Dendritic cell treated with granulocyte-macrophage colony-stimulating factor and Interleukin-4, amounts not matched to agents 40 ng/mL and 50 ng/mL, for 4 days (primary cell): ENCODE results near the gene TNNC2.
"Not testable (repeated sequence)": the region's sequence is repeated elsewhere in the genome, so short reads cannot be mapped to it uniquely, and the experiment has no call there.

Experiments used
- H3K27ac Mint-ChIP-seq: one replicate; pipeline ENCODE4 v1.8.0; 2022; ENCODE audit warnings: mild to moderate bottlenecking, mixed read lengths
- H3K27me3 Mint-ChIP-seq: one replicate; pipeline ENCODE4 v1.8.0; 2022; ENCODE audit warnings: mild to moderate bottlenecking, mixed read lengths
- H3K36me3 Mint-ChIP-seq: one replicate; pipeline ENCODE4 v1.8.0; 2022; ENCODE audit warnings: low read depth, mixed read lengths
- H3K4me1 Mint-ChIP-seq: one replicate; pipeline ENCODE4 v1.8.0; 2022; ENCODE audit warnings: low read depth, mixed read lengths
- H3K4me3 Mint-ChIP-seq: one replicate; pipeline ENCODE4 v1.8.0; 2022; ENCODE audit warnings: mild to moderate bottlenecking, moderate library complexity, mixed read lengths
- H3K9me3 Mint-ChIP-seq: one replicate; pipeline ENCODE4 v1.8.0; 2022; ENCODE audit warnings: mixed read lengths
- intact Hi-C: fragments of 100-400 bp; cut with micrococcal nuclease; formaldehyde crosslinking; loops from one replicate; pipeline ENCODE4 v1.15.0; 2022

Gene TNNC2

GRCh38 chr20:45836841-45837240, 9.7 kb upstream of the TNNC2 start:
- no peak overlapping the region for H3K4me3 Mint-ChIP-seq
- peaks cover 26% of the 10 kb centered on the region for H3K36me3 Mint-ChIP-seq
- peaks cover 1% of the 10 kb centered on the region for H3K27me3 Mint-ChIP-seq
- intact Hi-C loops: no loop called here
- no peaks in the 10 kb centered on the region for H3K9me3 Mint-ChIP-seq
- H3K27ac Mint-ChIP-seq: no peak overlapping the region
- H3K4me1 Mint-ChIP-seq: peaks cover 46% of the 10 kb centered on the region

DNA sequence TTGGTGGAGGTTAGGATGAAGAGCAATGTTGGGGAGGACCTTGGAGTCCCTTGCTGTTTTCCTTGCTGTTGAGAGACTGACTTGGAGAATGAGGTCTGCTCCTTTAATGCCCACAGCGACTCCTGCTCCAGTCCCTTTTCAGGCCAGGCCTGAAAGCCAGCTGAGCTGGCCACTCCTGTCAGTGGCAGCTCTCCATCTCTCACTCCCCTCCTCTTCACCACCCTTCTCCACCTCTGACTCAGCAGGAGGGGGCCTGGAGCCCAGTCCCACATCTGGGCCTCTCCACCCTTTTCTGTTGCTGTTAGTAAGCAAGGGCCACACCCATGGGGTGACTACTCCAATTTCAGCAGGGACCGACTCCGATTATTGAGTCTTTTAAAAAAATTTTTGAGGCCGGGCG, 8.7 kb upstream of the TNNC2 start:
- peaks cover 41% of the 10 kb centered on the region for H3K4me1 Mint-ChIP-seq
- H3K27me3 Mint-ChIP-seq: peaks cover 1% of the 10 kb centered on the region
- peaks cover 16% of the 10 kb centered on the region for H3K36me3 Mint-ChIP-seq
- no peak overlapping the region for H3K4me3 Mint-ChIP-seq
- peak overlapping the region; percentile 17 for H3K27ac Mint-ChIP-seq
- intact Hi-C loops: no loop called here
- H3K9me3 Mint-ChIP-seq: no peaks in the 10 kb centered on the region

DNA sequence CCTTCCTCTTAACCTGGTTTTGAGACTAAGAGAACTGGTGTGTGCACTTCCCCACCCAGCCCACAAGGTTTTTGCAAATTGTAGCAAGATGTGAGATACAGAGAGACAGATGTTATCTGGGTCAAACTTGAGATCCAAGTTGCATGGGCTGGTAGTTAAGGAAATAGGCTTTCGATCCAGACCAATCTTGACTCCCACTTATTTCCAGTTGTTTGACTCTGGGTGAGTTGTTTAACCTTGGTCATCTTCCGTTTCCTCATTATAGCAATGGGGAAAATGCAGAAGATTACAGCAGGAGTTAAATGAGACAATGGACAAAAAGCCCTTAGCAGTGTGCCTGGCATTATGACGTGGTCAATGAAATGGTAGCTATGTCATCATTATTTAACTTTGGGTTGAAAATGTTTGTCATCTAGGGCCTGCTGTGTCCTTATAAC, 8.2 kb upstream of the TNNC2 start:
- Mint-ChIP-seq H3K9me3 (no peaks in the 10 kb centered on the region), H3K36me3 (peaks cover 11% of the 10 kb centered on the region), H3K27me3 (peaks cover 1% of the 10 kb centered on the region), H3K4me3 (no peak overlapping the region), H3K4me1 (peaks cover 44% of the 10 kb centered on the region), H3K27ac (peak overlapping the region; percentile 17)
- intact Hi-C loops: no loop called here

GRCh38 chr20:45834797-45835161, 7.7 kb upstream of the TNNC2 start:
- H3K27me3 Mint-ChIP-seq: peaks cover 1% of the 10 kb centered on the region
- H3K4me1 Mint-ChIP-seq: peaks cover 47% of the 10 kb centered on the region
- H3K4me3 Mint-ChIP-seq: peak overlapping the region; percentile 77
- H3K36me3 Mint-ChIP-seq: peaks cover 6% of the 10 kb centered on the region
- H3K27ac Mint-ChIP-seq: no peak overlapping the region
- H3K9me3 Mint-ChIP-seq: no peaks in the 10 kb centered on the region
- intact Hi-C loops: no loop called here

DNA sequence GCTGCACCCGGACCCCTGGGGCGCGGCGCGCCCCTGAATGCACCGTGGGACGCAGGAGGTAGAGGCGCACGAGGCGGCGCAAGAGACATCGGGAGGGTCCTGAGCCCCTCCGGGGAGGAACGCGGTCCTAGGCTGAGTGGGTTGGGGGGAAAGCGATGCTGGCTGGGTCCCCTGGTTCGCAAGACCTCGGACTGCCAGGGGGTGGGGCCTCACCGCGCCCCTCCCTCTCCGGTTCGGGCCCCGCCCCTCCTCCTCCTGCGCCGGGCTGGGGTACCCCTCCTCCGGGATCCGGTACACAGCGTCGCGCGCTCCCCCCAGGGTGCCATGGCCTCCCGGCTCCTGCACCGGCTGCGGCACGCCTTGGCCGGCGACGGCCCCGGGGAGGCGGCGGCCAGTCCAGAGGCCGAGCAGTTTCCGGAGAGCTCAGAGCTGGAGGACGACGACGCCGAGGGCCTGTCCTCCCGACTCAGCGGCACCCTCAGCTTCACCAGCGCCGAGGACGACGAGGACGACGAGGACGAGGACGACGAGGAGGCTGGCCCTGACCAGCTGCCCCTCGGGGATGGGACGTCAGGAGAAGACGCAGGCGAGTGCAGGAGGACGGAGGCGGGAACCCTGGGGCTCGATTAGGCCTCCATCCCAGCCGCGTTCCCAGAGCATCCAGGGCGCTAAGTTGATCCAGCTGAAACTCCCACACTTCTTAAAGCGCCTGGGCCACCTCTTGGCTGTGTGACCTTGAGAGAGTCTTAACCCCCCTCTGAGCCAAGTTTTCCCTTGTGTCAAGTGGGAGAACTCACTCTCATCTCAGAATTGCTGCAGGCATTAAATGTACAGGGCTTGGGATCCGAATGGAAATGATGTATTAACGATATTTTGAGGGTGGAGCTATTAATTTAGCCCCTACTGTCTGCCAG, 7.0 kb upstream of the TNNC2 start:
- intact Hi-C loops: no loop called here
- peak overlapping the region; percentile 77 for H3K4me3 Mint-ChIP-seq
- H3K27ac Mint-ChIP-seq: peak overlapping the region; percentile 84
- peaks cover 6% of the 10 kb centered on the region for H3K36me3 Mint-ChIP-seq
- peaks cover 1% of the 10 kb centered on the region for H3K27me3 Mint-ChIP-seq
- H3K9me3 Mint-ChIP-seq: no peaks in the 10 kb centered on the region
- peaks cover 47% of the 10 kb centered on the region for H3K4me1 Mint-ChIP-seq

DNA sequence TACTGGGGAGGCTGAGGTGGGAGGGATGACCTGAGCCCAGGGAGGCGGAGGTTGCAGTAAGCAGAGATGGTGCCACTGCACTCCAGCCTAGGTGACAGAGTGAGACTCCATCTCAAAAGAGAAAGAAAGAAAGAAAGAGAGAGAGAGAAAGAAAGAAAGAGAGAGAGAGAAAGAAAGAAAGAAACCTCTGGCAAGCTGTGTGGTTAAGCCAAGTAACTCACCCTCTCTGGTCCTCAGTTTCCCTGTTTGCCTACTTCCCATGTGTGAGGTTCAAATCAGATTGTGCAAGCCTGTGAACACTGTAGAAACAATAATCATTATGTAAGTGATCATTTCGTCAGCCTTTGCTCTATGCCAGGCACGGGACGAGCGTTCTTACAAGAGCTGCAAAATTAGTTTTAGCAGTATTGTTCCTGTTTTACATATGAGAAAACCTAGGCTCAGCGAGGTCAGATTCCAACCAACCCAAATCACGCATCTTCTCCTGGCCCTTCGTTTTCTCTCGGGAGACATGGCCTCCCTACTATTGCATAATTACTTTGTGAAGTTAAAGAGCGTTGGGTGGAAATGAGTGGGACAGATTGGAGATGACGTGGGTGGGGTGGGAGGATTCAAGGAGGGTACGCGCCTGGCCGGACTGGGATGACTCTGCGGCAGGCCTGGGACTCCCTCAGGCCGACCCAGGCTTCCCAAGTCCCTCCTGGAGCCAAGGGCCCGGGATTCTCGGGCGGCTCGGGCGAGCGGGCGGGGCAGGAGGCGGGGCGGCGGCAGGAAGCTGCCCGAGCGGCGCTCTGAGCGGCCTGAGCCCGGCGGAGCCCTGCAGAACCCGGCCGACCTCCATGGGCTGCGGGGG, 6.1 kb upstream of the TNNC2 start, which contains the start of gene SNX21:
Gene SNX21, plus strand, starts transcription at position 770 of the 853 bp plus-strand sequence. CDS start 121 bp downstream, outside the sequence.
- H3K9me3 Mint-ChIP-seq: no peaks in the 10 kb centered on the region
- H3K27ac Mint-ChIP-seq: peak within 1 kb of the TSS; percentile 84
- peak within 1 kb of the TSS; percentile 77 for H3K4me3 Mint-ChIP-seq
- H3K27me3 Mint-ChIP-seq: peaks cover 3% of the 10 kb centered on the region
- no peaks in the 10 kb centered on the region for H3K36me3 Mint-ChIP-seq
- peaks cover 47% of the 10 kb centered on the region for H3K4me1 Mint-ChIP-seq
- intact Hi-C loops: no loop called here

- peaks cover 4% of the 10 kb centered on the region for H3K27me3 Mint-ChIP-seq
- no peaks in the 10 kb centered on the region for H3K36me3 Mint-ChIP-seq
- no peaks in the 10 kb centered on the region for H3K9me3 Mint-ChIP-seq
- peaks cover 47% of the 10 kb centered on the region for H3K4me1 Mint-ChIP-seq
- H3K4me3 Mint-ChIP-seq: peak overlapping the region; percentile 77
- peak overlapping the region; percentile 84 for H3K27ac Mint-ChIP-seq
- intact Hi-C loops: no loop called here
Measured at GRCh38 chr20:45832619-45833018, 5.5 kb upstream of the TNNC2 start.

GRCh38 chr20:45829673-45830106, 2.6 kb upstream of the TNNC2 start:
- peaks cover 11% of the 10 kb centered on the region for H3K27me3 Mint-ChIP-seq
- H3K9me3 Mint-ChIP-seq, H3K27ac Mint-ChIP-seq, H3K4me3 Mint-ChIP-seq, intact Hi-C loops, H3K36me3 Mint-ChIP-seq: not testable (repeated sequence)
- peaks cover 28% of the 10 kb centered on the region for H3K4me1 Mint-ChIP-seq

GRCh38 chr20:45828589-45828988, 1.5 kb upstream of the TNNC2 start:
- H3K27me3 Mint-ChIP-seq: peaks cover 22% of the 10 kb centered on the region
- intact Hi-C loops: no loop called here
- H3K4me1 Mint-ChIP-seq: peaks cover 30% of the 10 kb centered on the region
- no peak overlapping the region for H3K27ac Mint-ChIP-seq
- H3K4me3 Mint-ChIP-seq: no peak overlapping the region
- H3K36me3 Mint-ChIP-seq: no peaks in the 10 kb centered on the region
- H3K9me3 Mint-ChIP-seq: no peaks in the 10 kb centered on the region

DNA sequence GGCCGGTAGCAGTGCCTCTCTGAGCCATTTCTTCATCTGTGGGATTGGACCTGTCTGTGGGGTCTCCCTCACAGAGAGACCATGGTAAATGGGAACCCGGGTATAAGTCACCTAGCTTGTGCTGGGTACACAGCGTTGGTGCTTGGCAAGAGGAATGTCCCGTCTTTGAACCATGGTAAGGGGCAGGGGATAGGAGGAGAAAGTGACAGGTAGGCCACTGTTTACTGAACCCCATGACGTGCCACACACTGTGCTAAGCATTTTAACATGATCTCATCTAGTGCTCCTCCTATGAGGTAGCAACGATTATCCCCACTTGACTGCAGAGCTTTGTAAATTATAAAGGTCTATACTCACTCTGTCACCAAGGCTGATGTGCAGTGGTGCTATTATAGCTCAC, 600 bp upstream of the TNNC2 start:
- Mint-ChIP-seq H3K36me3 (no peaks in the 10 kb centered on the region), H3K27ac (no peak overlapping the region), H3K4me1 (peaks cover 27% of the 10 kb centered on the region), H3K4me3 (no peak overlapping the region), H3K27me3 (peaks cover 30% of the 10 kb centered on the region), H3K9me3 (no peaks in the 10 kb centered on the region)
- intact Hi-C loops: no loop called here

- no peak overlapping the region for H3K4me3 Mint-ChIP-seq
- H3K27ac Mint-ChIP-seq: peak overlapping the region; percentile 22
- peaks cover 39% of the 10 kb centered on the region for H3K27me3 Mint-ChIP-seq
- no peaks in the 10 kb centered on the region for H3K36me3 Mint-ChIP-seq
- intact Hi-C loops: no loop called here
- H3K9me3 Mint-ChIP-seq: no peaks in the 10 kb centered on the region
- H3K4me1 Mint-ChIP-seq: peaks cover 28% of the 10 kb centered on the region
Measured at GRCh38 chr20:45826381-45827019, 612 bp downstream of the TNNC2 start.

- peaks cover 39% of the 10 kb centered on the region for H3K27me3 Mint-ChIP-seq
- H3K27ac Mint-ChIP-seq: peak overlapping the region; percentile 8
- intact Hi-C loops: loop anchor here (1.0 kb wide), 1 partner anchor 139 kb away; no protein-coding TSS in a partner anchor
- H3K4me3 Mint-ChIP-seq: peak overlapping the region; percentile 64
- H3K4me1 Mint-ChIP-seq: peaks cover 28% of the 10 kb centered on the region
- no peaks in the 10 kb centered on the region for H3K9me3 Mint-ChIP-seq
- H3K36me3 Mint-ChIP-seq: no peaks in the 10 kb centered on the region
Measured at GRCh38 chr20:45823949-45824835, 2.9 kb downstream of the TNNC2 start.

- peaks cover 36% of the 10 kb centered on the region for H3K27me3 Mint-ChIP-seq
- intact Hi-C loops: no loop called here
- H3K36me3 Mint-ChIP-seq: no peaks in the 10 kb centered on the region
- no peak overlapping the region for H3K27ac Mint-ChIP-seq
- H3K9me3 Mint-ChIP-seq: no peaks in the 10 kb centered on the region
- no peak overlapping the region for H3K4me3 Mint-ChIP-seq
- peaks cover 28% of the 10 kb centered on the region for H3K4me1 Mint-ChIP-seq
Measured at GRCh38 chr20:45822857-45823256, 4.3 kb downstream of the TNNC2 start.
